Activated T-cell treated with anti-CD3 and anti-CD28 coated beads, Interleukin-2, amount 50 U/mL, for 24 hours (primary cell): ENCODE results near the gene AURKAIP1.
A peak's percentile ranks its signal among the peaks of the same experiment; 100 is the strongest.
"Not testable (repeated sequence)": the region's sequence is repeated elsewhere in the genome, so short reads cannot be mapped to it uniquely, and the experiment has no call there.

ENCODE experiments used
- DNase-seq: peaks from one replicate; pipeline ENCODE4 v3.0.0-alpha.2; 2020
- H3K27ac Mint-ChIP-seq: 2 replicates; pipeline ENCODE4 v1.8.0; 2020; ENCODE audit warnings: mild to moderate bottlenecking, mixed read lengths
- H3K27me3 Mint-ChIP-seq: 2 replicates; pipeline ENCODE4 v1.8.0; 2020; ENCODE audit warnings: mixed read lengths
- H3K36me3 Mint-ChIP-seq: 2 replicates; pipeline ENCODE4 v1.8.0; 2020; ENCODE audit warnings: low read depth, mixed read lengths
- H3K4me1 Mint-ChIP-seq: 2 replicates; pipeline ENCODE4 v1.8.0; 2020; ENCODE audit warnings: low read depth, mixed read lengths
- H3K4me3 Mint-ChIP-seq: 2 replicates; pipeline ENCODE4 v1.8.0; 2020; ENCODE audit warnings: mild to moderate bottlenecking, moderate library complexity, mixed read lengths
- H3K9me3 Mint-ChIP-seq: 2 replicates; pipeline ENCODE4 v1.8.0; 2020; ENCODE audit warnings: mixed read lengths

AURKAIP1 gene

DNA sequence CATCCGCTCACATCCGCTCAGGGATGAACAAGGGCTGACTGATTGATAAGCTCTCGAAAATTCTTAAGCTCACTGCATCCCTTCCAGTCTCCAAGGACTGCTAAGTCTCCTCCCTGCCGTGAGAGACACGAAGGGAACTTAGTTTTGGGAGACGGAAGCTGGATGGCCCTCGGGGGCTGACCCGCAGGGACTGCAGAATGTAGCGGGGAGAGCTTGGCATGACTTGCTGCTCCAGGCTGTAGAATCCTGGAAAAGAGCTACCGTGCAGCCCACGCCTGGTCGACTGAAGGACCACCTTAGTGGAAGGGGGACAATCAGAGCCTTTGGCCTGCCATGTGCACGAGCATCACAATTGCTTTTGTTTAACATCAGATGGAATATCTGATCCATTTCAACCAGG lies 40.7 kb upstream of the AURKAIP1 start:
- Mint-ChIP-seq H3K36me3 (peaks cover 2% of the 10 kb centered on the region), H3K27me3 (peaks cover 2% of the 10 kb centered on the region), H3K4me3 (no peak overlapping the region), H3K9me3 (no peaks in the 10 kb centered on the region), H3K4me1 (peaks cover 18% of the 10 kb centered on the region), H3K27ac (no peak overlapping the region)
- no peak for DNase-seq

DNA sequence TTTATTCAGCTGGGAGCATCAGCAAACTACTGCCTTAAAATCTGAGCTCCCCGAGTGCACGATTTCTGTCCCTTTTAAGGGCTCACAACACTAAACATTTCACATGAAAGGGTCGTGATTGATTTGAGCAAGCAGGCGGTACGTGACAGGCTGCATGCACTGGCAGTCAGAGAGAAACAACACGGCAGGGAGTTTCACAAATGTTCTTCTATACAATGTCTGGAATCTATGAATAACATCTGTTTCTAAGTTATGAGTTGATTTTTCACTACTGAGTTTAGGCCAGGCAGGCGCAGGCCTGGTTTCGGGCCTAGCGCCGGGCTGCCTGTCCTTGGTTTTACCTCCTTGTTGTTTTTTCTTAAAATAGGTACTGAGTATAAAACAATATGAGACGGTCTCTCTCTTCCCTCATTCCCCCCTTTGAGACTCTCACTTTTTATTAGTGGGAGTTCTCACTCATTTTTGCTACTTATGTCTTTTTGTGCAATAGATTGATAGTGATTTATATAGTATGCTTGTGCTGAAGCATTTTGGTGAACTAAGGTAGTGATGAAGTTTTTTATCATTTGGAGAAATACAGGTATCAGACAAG lies 37.4 kb upstream of the AURKAIP1 start:
- DNase-seq, H3K4me3 Mint-ChIP-seq, H3K9me3 Mint-ChIP-seq, H3K27me3 Mint-ChIP-seq: not testable (repeated sequence)
- Mint-ChIP-seq H3K27ac (peak overlapping the region; percentile 31), H3K36me3 (peaks cover 32% of the 10 kb centered on the region), H3K4me1 (peaks cover 31% of the 10 kb centered on the region)

DNA sequence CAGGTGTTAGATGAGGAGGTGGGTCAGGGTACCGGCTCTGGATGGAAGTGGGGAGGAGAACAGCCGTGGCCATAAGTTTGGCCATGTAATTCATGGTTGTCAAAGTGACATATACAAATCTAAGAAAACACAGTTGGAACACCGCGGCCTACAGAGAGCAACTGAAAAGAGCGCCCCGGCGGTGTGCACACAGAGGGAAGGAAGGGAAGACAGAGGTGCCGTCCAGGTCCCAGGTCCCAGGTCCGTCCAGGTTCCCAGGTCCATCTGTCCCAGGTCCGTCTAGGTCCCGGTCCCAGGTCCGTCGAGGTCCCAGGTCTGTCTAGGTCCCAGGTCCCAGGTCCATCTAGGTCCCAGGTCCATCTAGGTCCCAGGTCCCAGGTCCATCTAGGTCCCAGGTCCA lies 36.6 kb upstream of the AURKAIP1 start:
- Mint-ChIP-seq H3K36me3 (peaks cover 39% of the 10 kb centered on the region), H3K4me1 (peaks cover 32% of the 10 kb centered on the region), H3K27me3 (no peaks in the 10 kb centered on the region), H3K4me3 (no peak overlapping the region), H3K27ac (no peak overlapping the region), H3K9me3 (no peaks in the 10 kb centered on the region)
- no peak for DNase-seq

DNA sequence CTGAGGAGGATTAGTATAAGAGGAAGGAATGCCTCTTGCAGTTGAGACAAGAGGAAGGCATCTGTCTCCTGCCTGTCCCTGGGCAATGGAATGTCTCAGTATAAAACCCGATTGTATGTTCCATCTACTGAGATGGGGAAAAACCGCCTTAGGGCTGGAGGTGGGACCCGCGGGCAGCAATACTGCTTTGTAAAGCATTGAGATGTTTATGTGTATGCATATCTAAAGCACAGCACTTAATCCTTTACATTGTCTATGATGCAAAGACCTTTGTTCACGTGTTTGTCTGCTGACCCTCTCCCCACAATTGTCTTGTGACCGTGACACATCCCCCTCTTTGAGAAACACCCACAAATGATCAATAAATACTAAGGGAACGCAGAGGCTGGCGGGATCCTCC lies 35.2 kb upstream of the AURKAIP1 start:
- H3K27ac Mint-ChIP-seq, result peak overlapping the region; percentile 85
- not testable (repeated sequence) for H3K27me3 Mint-ChIP-seq, DNase-seq, H3K9me3 Mint-ChIP-seq, H3K4me3 Mint-ChIP-seq
- H3K36me3 Mint-ChIP-seq, result peaks cover 53% of the 10 kb centered on the region
- peaks cover 43% of the 10 kb centered on the region for H3K4me1 Mint-ChIP-seq

DNA sequence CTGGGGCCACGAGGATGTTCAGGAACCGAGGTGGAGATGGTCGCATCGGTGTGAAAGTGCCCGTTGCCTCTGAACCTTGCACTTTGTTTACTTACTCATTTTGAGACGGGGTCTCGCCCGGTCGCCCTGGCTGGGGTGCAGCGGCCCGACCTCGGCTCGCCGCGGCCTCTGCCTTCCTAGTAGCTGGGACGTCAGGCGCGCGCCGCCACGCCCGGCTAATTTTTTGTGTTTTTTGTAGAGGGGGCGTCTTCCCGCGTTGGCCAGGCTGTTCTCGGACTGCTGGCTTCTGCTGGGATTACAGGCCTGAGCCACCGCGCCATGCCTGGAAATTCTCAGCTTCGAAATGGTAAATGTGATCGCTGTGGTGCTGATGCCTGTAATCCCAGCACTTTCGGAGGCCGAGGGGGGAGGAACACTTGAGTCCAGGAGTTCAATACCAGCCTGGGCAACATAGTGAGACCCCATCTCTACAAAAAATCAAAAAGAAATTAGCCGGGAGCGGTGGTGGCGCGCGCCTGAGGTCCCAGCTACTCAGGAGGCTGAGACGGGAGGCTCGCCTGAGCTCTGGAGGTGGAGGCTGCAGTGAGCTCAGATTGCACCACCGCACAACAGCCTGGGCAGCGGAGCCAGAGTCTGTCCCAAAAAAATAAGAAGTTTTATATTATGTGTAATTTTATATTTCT lies 32.8 kb upstream of the AURKAIP1 start:
- peaks cover 60% of the 10 kb centered on the region for H3K4me1 Mint-ChIP-seq

DNA sequence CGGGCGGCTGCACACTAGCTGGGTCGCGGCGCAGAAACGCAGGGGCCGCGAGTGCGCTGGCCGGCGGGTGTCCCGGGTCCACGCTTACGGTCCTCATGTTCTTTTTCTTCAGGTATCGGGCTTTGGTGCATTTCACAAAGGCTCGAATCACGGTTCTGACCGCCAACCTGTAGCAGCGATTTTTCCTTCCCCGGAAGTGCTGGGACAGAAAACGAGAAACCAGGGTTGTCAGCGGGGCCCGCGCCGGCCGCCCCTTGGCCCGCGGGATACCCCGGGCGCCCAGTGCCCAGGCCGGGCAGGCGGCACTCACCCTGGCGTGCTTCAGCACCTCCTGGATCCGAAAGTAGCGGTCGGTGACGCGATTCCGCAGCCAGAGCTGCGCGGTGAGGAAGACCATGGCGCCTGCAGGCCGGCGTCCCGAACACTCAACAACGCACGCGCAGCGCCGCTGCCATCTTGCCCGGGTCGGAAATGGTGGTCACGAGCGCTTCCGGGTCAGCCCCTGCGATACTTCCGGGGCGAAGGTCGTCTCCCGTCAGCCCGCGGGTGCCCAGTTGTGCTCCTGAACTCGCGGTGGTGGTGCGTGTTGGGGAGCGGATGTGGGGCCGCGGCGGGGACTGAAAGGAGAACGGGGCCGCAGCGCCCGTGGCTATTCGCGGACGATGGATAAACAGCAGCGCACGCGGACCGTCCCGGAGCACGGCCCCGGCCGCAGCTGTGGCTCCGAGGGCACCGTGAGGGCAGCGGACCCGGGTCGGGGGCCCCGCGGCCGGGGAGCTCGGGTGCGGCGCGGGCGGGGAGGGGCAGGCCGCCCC lies 32.0 kb upstream of the AURKAIP1 start, which contains the start of gene MRPL20:
MRPL20 (minus strand) TSS at position 473 of the 815 bp plus-strand sequence; CDS start at position 397, 76 bp downstream.
- Mint-ChIP-seq H3K27ac (peak within 1 kb of the TSS; percentile 96), H3K9me3 (no peaks in the 10 kb centered on the region), H3K36me3 (peaks cover 85% of the 10 kb centered on the region), H3K4me3 (peak within 1 kb of the TSS; percentile 96), H3K4me1 (peaks cover 59% of the 10 kb centered on the region), H3K27me3 (no peaks in the 10 kb centered on the region)
- peak; percentile 97 for DNase-seq

More for the DNA sequence above, 32.8 kb upstream of the AURKAIP1 start:
- Mint-ChIP-seq H3K27me3 (no peaks in the 10 kb centered on the region), H3K9me3 (no peaks in the 10 kb centered on the region), H3K4me3 (peak overlapping the region; percentile 96), H3K27ac (peak overlapping the region; percentile 91), H3K36me3 (peaks cover 77% of the 10 kb centered on the region)
- no peak for DNase-seq

DNA sequence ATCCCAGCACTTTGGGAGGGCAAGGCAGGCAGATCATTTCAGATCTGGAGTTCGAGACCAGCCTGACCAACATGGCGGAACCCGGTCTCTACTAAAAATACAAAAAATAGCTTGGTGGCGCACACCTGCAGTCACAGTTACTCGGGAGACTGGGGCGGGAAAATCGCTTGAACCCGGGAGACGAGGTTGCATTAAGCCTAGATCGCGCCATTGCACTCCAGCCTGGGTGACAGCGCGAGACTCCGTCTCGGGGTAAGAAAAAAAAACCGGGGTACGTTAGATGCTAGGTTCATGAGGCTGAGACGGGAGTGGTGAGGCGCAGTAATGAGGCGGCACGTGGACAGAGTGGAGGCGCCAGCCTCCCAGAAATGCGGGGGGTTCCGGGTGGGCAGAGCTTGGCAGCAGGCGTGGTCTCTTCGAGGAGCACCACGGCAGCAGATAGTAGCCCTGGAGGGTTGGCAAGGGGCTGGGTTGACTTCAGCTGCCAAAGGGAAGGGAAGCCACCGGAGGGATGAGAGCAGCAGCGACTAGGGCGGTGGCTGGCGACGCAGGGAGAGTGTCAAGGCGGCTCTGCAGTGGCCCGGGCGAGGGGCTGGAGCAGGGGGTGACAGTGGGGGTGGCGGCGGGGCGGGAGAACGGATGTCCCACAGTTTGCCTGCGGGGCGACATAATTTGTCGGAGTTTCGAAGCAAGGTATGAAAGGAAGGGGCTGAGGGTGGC lies 31.3 kb upstream of the AURKAIP1 start:
- Mint-ChIP-seq H3K9me3 (no peaks in the 10 kb centered on the region), H3K4me3 (peak overlapping the region; percentile 96), H3K27ac (peak overlapping the region; percentile 96), H3K4me1 (peaks cover 63% of the 10 kb centered on the region), H3K36me3 (peaks cover 91% of the 10 kb centered on the region), H3K27me3 (no peaks in the 10 kb centered on the region)
- peak; percentile 49 for DNase-seq

DNA sequence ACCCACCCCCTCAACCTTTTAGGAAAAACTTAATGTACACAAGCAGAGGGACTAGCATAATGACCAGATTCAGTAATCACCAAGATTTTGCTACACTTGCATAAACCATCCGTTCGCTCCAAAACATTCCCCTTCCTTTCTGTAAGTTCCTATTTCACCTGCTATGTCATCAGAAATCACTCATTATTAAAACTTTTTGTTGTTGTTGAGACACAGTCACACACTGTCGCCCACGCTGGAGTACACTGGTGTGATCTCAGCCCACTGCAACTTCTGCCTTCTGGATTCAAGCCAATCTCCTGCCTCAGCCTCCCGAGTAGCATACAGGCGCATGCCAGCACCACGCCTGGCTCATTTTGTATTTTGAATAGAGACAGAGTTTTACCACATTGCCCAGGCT lies 28.6 kb upstream of the AURKAIP1 start:
- Mint-ChIP-seq H3K4me3 (peak overlapping the region; percentile 4), H3K9me3 (no peaks in the 10 kb centered on the region), H3K4me1 (peaks cover 60% of the 10 kb centered on the region), H3K27me3 (no peaks in the 10 kb centered on the region), H3K27ac (peak overlapping the region; percentile 96), H3K36me3 (peaks cover 90% of the 10 kb centered on the region)
- DNase-seq, result no peak

DNA sequence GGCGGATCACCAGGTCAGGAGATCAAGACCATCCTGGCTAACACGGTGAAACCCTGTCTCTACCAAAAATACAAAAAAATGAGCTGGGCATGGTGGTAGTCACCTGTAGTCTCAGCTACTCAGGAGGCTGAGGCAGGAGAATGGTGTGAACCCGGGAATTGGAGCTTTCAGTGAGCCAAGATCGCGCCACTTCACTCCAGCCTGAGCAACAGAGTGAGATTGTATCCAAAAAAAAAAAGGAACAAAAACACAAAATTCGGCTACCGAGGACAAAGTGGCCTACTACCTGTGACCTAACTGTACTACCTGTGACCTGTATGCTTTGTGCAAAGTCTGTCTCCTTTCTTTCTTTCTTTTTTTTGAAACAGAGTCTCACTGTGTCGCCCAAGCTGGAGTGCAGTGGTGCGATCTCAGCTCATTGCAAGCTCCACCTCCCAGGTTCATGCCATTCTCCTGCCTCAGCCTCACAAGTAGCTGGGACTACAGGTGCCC lies 27.9 kb upstream of the AURKAIP1 start:
- not testable (repeated sequence) for H3K27me3 Mint-ChIP-seq, H3K9me3 Mint-ChIP-seq, H3K4me3 Mint-ChIP-seq, DNase-seq
- Mint-ChIP-seq H3K4me1 (peaks cover 59% of the 10 kb centered on the region), H3K36me3 (peaks cover 90% of the 10 kb centered on the region), H3K27ac (peak overlapping the region; percentile 96)

DNA sequence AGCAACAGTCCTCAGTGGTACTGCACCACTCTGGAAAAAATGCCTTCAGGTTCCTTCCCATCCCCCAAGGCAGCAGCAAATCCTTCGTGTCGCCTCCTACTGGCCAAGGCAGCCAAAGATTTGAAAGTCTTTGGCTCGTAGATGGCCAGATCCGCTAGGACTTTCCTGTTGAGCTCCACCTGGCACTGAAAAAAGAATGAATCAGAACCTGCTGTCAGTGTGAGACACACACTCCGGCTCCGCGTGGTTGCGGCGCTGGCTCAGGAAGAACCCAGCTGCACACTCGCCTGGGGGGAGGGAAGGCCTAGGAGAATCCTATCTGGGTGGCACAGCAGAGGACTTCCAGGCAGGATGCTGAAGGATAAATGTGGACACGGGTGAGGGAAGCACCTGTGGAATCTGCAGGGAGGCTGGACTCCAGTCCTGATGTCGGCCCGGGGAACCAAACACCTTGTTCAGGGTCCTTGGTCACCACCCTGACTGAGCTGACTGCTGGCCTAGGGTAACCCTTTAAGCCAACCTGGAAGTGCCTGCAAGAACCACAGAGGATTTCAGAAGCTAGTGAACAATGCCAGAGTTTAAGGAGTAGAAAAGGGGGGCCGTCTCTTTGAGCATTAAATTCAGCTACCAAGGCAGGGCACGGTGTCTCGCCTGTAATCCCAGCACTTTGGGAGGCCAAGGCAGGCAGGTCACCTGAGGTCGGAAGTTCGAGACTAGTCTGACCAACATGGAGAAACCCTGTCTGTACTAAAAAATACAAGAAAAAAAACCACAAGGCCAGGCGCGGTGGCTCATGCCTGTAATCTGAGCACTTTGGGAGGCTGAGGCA lies 27.3 kb upstream of the AURKAIP1 start:
- peak overlapping the region; percentile 94 for H3K27ac Mint-ChIP-seq
- peak; percentile 58 for DNase-seq
- no peaks in the 10 kb centered on the region for H3K27me3 Mint-ChIP-seq
- peaks cover 93% of the 10 kb centered on the region for H3K36me3 Mint-ChIP-seq
- H3K4me3 Mint-ChIP-seq, result peak overlapping the region; percentile 96
- no peaks in the 10 kb centered on the region for H3K9me3 Mint-ChIP-seq
- H3K4me1 Mint-ChIP-seq, result peaks cover 65% of the 10 kb centered on the region

DNA sequence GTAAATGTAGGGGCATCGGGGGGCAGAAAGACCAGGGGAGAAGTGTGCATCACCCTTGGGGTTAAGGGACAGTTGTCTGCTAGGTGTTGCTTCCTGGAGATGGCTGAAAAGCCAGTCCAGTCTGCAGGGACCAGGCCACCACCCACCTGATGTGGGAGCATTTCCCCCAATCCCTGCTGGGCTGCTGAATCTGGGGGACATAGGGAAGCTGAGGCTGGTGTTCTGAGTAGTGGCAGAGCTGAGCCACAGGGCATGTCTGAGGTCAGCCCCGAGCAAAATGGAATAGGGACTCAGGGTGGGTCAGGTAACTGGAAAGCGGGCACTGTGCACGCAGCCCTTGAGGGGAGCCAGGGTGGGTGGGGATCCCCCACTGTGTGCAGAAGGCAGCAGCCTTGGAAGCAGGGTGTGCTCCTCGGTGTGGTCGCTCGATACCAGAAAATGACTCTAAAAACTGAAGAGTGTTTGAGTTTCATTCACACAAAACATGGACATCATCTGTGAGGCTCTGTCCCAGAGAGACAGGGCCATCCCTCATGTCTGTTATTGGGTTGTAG lies 26.5 kb upstream of the AURKAIP1 start:
- no peak for DNase-seq
- Mint-ChIP-seq H3K27ac (peak overlapping the region; percentile 94), H3K27me3 (no peaks in the 10 kb centered on the region), H3K9me3 (no peaks in the 10 kb centered on the region), H3K4me1 (peaks cover 68% of the 10 kb centered on the region), H3K4me3 (peak overlapping the region; percentile 96), H3K36me3 (peaks cover 93% of the 10 kb centered on the region)

DNA sequence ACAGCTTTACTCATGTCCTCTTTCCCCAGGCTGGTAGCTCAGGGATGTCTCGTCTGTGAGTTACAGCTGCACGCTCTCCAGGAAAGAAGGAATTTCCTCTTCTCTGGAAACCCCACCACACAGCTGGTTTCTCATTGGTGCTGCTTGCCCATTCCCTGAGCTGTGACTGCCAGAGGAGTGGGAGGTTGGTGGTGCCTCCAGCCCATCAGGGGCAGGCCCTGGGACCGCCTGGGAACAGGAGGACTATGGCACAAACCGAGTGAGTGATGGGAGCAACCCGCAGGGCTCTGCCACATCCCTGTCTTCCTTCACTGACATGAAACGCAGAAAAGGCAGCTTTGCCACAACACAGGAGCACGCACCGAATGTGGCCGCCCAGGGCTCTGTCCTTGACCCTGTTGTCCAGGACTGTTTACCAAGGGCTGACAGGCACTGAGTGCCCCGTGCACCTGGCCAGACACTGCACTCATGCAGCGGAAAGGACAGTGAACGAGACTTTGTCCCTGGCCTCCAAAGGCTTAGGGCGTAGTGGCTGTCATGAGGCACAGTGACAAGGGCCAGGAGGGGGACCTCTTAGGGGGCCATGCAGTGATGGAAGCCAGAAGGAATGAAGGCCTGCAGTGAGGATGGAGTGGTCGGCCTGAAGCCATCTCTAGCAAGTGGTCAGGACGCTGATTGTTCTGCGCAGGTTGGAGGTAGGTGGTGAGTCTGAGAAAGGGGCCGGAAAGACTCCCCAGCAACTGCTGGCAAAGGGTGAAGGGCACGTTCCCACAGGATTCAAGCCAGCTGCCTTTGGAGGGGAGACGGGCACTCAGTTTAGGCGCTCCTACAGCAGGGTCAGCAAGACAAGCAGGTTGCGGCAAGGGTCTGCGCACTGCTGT lies 25.8 kb upstream of the AURKAIP1 start:
- Mint-ChIP-seq H3K36me3 (peaks cover 90% of the 10 kb centered on the region), H3K4me3 (peak overlapping the region; percentile 96), H3K27me3 (no peaks in the 10 kb centered on the region), H3K4me1 (peaks cover 63% of the 10 kb centered on the region), H3K9me3 (no peaks in the 10 kb centered on the region), H3K27ac (peak overlapping the region; percentile 94)
- DNase-seq, result peak; percentile 40
